Uterus (tissue), 4 donors: ENCODE results near the gene NR3C2. TPM values are rescaled to one million over a fixed set of nuclear protein-coding genes. Genes with fewer than 3 reads are reported as not detected.

Experiments
- DNase-seq, 2 donors: peaks; one replicate each; pipeline ENCODE4 v3.0.0-alpha.2; 2019 to 2020
- H3K27ac ChIP-seq, 2 donors: fragments of 200-600 bp; sonication (generic); 1 replicate in 1 of 2; 2 replicates in 1 of 2; pipeline ENCODE4 v1.5.1; 2016 to 2018
- H3K27me3 ChIP-seq, 2 donors: fragments of 200-600 bp; sonication (generic); one replicate each; pipeline ENCODE4 v1.5.1; 2018 to 2019; ENCODE audit warnings: control low read depth in 1 of 2
- H3K36me3 ChIP-seq, 2 donors: fragments of 200-600 bp; sonication (generic); one replicate each; pipeline ENCODE4 v1.5.1; 2019; ENCODE audit warnings: control low read depth in 1 of 2
- H3K4me1 ChIP-seq, 2 donors: fragments of 200-600 bp; sonication (generic); one replicate each; pipeline ENCODE4 v1.5.1; 2018 to 2019; ENCODE audit warnings: control low read depth in 1 of 2
- H3K4me3 ChIP-seq, 2 donors: fragments of 200-600 bp; sonication (generic); 1 replicate in 1 of 2; 2 replicates in 1 of 2; pipeline ENCODE4 v1.5.1; 2018 to 2019; ENCODE audit warnings: mild to moderate bottlenecking in 1 of 2
- H3K9me3 ChIP-seq, 2 donors: fragments of 200-600 bp; sonication (generic); one replicate each; pipeline ENCODE4 v1.5.1; 2019; ENCODE audit warnings: control low read depth in 1 of 2
- CTCF ChIP-seq, 4 experiments: fragments of 200-600 bp in 2 of 4; fragments of 450-650 bp in 2 of 4; sonication (generic) in 2 of 4; IDR thresholded peaks; one replicate each; pipeline ENCODE4 v1.5.1; 2016 to 2019; ENCODE audit warnings: antibody characterized with exemption in 4 of 4, mild to moderate bottlenecking in 2 of 4, moderate library complexity in 1 of 4
- POLR2A ChIP-seq, 2 donors: fragments of 450-650 bp; IDR thresholded peaks; one replicate each; pipeline ENCODE4 v1.6.1; 2016; ENCODE audit warnings: antibody characterized with exemption in 2 of 2, mild to moderate bottlenecking in 1 of 2, moderate library complexity in 1 of 2
- intact Hi-C: fragments of 100-400 bp; cut with DNase I; formaldehyde crosslinking; loops from one replicate; pipeline ENCODE4 v1.15.1; 2023; ENCODE audit warnings: low total_unique reads
- total RNA-seq, 4 donors: library from RNA; depleted of rRNA in 3 of 4; stranded (reverse); fragments of >200 nt in 3 of 4; gene quantifications; one replicate each; pipeline versions ENCODE4 v1.1.0 to v1.2.4, GENCODE V29; 2014 to 2023
- donor health status: DM: yes; HTN: yes; CAD: no.

Gene NR3C2
- total RNA-seq, 4 donors from 2014 or later = 10.0 to 46.7 (median 12.5) TPM

- Histone ChIP-seq H3K9me3 (no peaks in the 10 kb centered on the region), H3K27ac (no peak overlapping the region), H3K36me3 (no peaks in the 10 kb centered on the region), H3K4me1 (no peaks in the 10 kb centered on the region), H3K4me3 (no peak overlapping the region), H3K27me3 (no peaks in the 10 kb centered on the region)
- TF ChIP-seq POLR2A (IDR thresholded peaks at IDR 0.05) = no peak
- no peak for TF ChIP-seq CTCF (IDR thresholded peaks at IDR 0.05)
- intact Hi-C loops = no loop called here
- no peak for DNase-seq
Observed at GRCh38 chr4:148436512-148436911, 5.7 kb downstream of the NR3C2 start.

GRCh38 chr4:148435654-148436406 lies 6.4 kb downstream of the NR3C2 start:
- no peak for TF ChIP-seq CTCF (IDR thresholded peaks at IDR 0.05)
- TF ChIP-seq POLR2A (IDR thresholded peaks at IDR 0.05) = no peak
- Histone ChIP-seq H3K4me3 (no peak overlapping the region), H3K4me1 (no peaks in the 10 kb centered on the region), H3K36me3 (no peaks in the 10 kb centered on the region), H3K27ac (no peak overlapping the region), H3K9me3 (no peaks in the 10 kb centered on the region), H3K27me3 (no peaks in the 10 kb centered on the region)
- intact Hi-C loops = no loop called here
- no peak for DNase-seq

- DNase-seq = no peak
- Histone ChIP-seq H3K4me1 (no peaks in the 10 kb centered on the region), H3K27me3 (no peaks in the 10 kb centered on the region), H3K4me3 (no peak overlapping the region), H3K36me3 (no peaks in the 10 kb centered on the region), H3K27ac (no peak overlapping the region), H3K9me3 (no peaks in the 10 kb centered on the region)
- TF ChIP-seq POLR2A (IDR thresholded peaks at IDR 0.05) (no peak), CTCF (IDR thresholded peaks at IDR 0.05) (no peak)
- intact Hi-C loops = no loop called here
Observed at GRCh38 chr4:148434075-148434773, 8.0 kb downstream of the NR3C2 start.

GRCh38 chr4:148431401-148431800 lies 10.8 kb downstream of the NR3C2 start:
- H3K4me3 ChIP-seq = no peak overlapping the region
- H3K4me1 ChIP-seq = no peaks in the 10 kb centered on the region
- DNase-seq = no peak

More at GRCh38 chr4:148431401-148431800, 10.8 kb downstream of the NR3C2 start:
- intact Hi-C loops = no loop called here
- Histone ChIP-seq H3K27ac (no peak overlapping the region), H3K27me3 (no peaks in the 10 kb centered on the region), H3K9me3 (no peaks in the 10 kb centered on the region), H3K36me3 (no peaks in the 10 kb centered on the region)
- TF ChIP-seq CTCF (IDR thresholded peaks at IDR 0.05) (no peak), POLR2A (IDR thresholded peaks at IDR 0.05) (no peak)
